Measurements from ENCODE around the gene HSD17B10. TPM values are rescaled to one million over a fixed set of nuclear protein-coding genes. Genes with fewer than 3 reads are reported as not detected.
"Not testable (repeated sequence)": the region's sequence is repeated elsewhere in the genome, so short reads cannot be mapped to it uniquely, and the experiment has no call there.

HSD17B10 gene
- total RNA-seq = 72.0 and 82.8 TPM in 2 replicates

GRCh38 chrX:53433651-53434639 lies at the start of gene HSD17B10:
HSD17B10 (minus strand) TSS chrX:53434370; CDS start chrX:53434345, 25 bp downstream.
- DNase-seq (ENCODE audit: low read depth) = peak; percentile 68

- DNase-seq (ENCODE audit: low read depth) = no peak
Measured at GRCh38 chrX:53483416-53483815, 49.2 kb upstream of the HSD17B10 start.

GRCh38 chrX:53481816-53482465 lies 47.8 kb upstream of the HSD17B10 start:
- peak; percentile 65 for DNase-seq (ENCODE audit: low read depth)

GRCh38 chrX:53481093-53481492 lies 46.9 kb upstream of the HSD17B10 start:
- no peak for DNase-seq (ENCODE audit: low read depth)

- DNase-seq (ENCODE audit: low read depth) = no peak
Measured at GRCh38 chrX:53479301-53479700, 45.1 kb upstream of the HSD17B10 start.

- no peak for DNase-seq (ENCODE audit: low read depth)
Measured at GRCh38 chrX:53476371-53476770, 42.2 kb upstream of the HSD17B10 start.

GRCh38 chrX:53474707-53475106 lies 40.5 kb upstream of the HSD17B10 start:
- DNase-seq (ENCODE audit: low read depth) = no peak

GRCh38 chrX:53471346-53471745 lies 37.2 kb upstream of the HSD17B10 start:
- no peak for DNase-seq (ENCODE audit: low read depth)

GRCh38 chrX:53468659-53469058 lies 34.5 kb upstream of the HSD17B10 start:
- DNase-seq (ENCODE audit: low read depth) = not testable (repeated sequence)

GRCh38 chrX:53458082-53458481 lies 23.9 kb upstream of the HSD17B10 start:
- no peak for DNase-seq (ENCODE audit: low read depth)

- DNase-seq (ENCODE audit: low read depth) = peak; percentile 26
Measured at GRCh38 chrX:53456254-53456653, 22.1 kb upstream of the HSD17B10 start.

GRCh38 chrX:53452812-53453211 lies 18.6 kb upstream of the HSD17B10 start:
- no peak for DNase-seq (ENCODE audit: low read depth)

GRCh38 chrX:53449632-53450031 lies 15.5 kb upstream of the HSD17B10 start:
- DNase-seq (ENCODE audit: low read depth) = no peak

- no peak for DNase-seq (ENCODE audit: low read depth)
Measured at GRCh38 chrX:53447441-53447840, 13.3 kb upstream of the HSD17B10 start.

GRCh38 chrX:53445977-53446376 lies 11.8 kb upstream of the HSD17B10 start:
- peak; percentile 29 for DNase-seq (ENCODE audit: low read depth)

GRCh38 chrX:53442322-53442631 lies 8.1 kb upstream of the HSD17B10 start:
- DNase-seq (ENCODE audit: low read depth) = no peak

- DNase-seq (ENCODE audit: low read depth) = peak; percentile 48
Measured at GRCh38 chrX:53441531-53442321, 7.6 kb upstream of the HSD17B10 start.

- DNase-seq (ENCODE audit: low read depth) = peak; percentile 43
Measured at GRCh38 chrX:53440621-53441517, 6.7 kb upstream of the HSD17B10 start.

- DNase-seq (ENCODE audit: low read depth) = no peak
Measured at GRCh38 chrX:53440101-53440500, 5.9 kb upstream of the HSD17B10 start.

GRCh38 chrX:53438832-53439230 lies 4.7 kb upstream of the HSD17B10 start:
- DNase-seq (ENCODE audit: low read depth) = no peak

GRCh38 chrX:53438174-53438831 lies 4.1 kb upstream of the HSD17B10 start:
- DNase-seq (ENCODE audit: low read depth) = no peak
